Measurements from ENCODE around the gene RGS4. TPM values are rescaled to one million over a fixed set of nuclear protein-coding genes. Genes with fewer than 3 reads are reported as not detected.

The RGS4 gene
- polyA plus RNA-seq, 3 donors: not detected

DNA sequence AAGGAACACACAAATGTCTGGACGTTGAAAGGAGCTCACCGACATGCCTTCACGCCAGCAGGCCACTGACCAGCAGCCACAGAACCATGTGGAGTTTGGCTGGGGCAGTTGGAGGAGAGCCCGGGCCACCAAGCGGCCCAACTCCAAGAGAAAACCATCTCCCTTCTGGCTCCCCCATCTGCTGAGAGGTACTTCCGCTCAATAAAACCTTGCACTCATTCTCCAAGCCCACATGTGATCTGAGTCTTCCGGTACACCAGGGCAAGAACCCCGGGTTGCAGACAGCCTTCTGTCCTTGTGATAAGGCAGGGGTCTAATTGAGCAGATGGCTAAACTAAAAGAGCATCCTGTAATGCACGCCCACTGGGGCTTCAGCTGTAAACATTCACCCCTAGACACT is 24.4 kb downstream of the RGS4 start:
- Histone ChIP-seq H3K36me3 (replicated peaks in 1 of 2; ENCODE audit: control insufficient read depth in 1 of 2, insufficient read depth in 2 of 2, low read length in 2 of 2) (no peaks in the 10 kb centered on the region), H3K4me2 (replicated peaks; ENCODE audit: extremely low read depth, low read length, poor library complexity, severe bottlenecking) (no peak overlapping the region), H3K9ac (ENCODE audit: insufficient read depth, low read length, poor library complexity, severe bottlenecking) (no peak overlapping the region), H3K79me2 (ENCODE audit: insufficient read depth, low read length) (no peaks in the 10 kb centered on the region), H3K4me3 (replicated peaks in 1 of 3; ENCODE audit: low read depth in 2 of 3, low read length in 3 of 3) (no peak overlapping the region), H3K4me1 (ENCODE audit: control insufficient read depth in 1 of 2, insufficient read depth in 2 of 2, low read length in 2 of 2) (no peaks in the 10 kb centered on the region), H2AFZ (ENCODE audit: insufficient read depth, low read depth, low read length, poor library complexity, severe bottlenecking) (no peak overlapping the region), H3K27me3 (ENCODE audit: control insufficient read depth in 2 of 2, insufficient read depth in 2 of 2, low read length in 2 of 2) (no peaks in the 10 kb centered on the region), H3K27ac (ENCODE audit: low read depth in 1 of 2, low read length in 2 of 2) (no peak overlapping the region), H3K9me3 (replicated peaks in 1 of 2; ENCODE audit: control insufficient read depth in 1 of 2, insufficient read depth in 1 of 2, low read length in 2 of 2) (no peaks in the 10 kb centered on the region), H4K20me1 (ENCODE audit: insufficient read depth, low read length) (no peaks in the 10 kb centered on the region)
- peaks cover 0 to 5% (median 0%) of the 10 kb centered on the region in 3 donors for H3K27me3 Mint-ChIP-seq (ENCODE audit: low read depth in 3 of 3)
- intact Hi-C loops (cut with micrococcal nuclease): no loop called here
- H3K9me3 Mint-ChIP-seq: peaks cover 0 to 4% (median 0%) of the 10 kb centered on the region in 7 donors
- no peaks in the 10 kb centered on the region for H3K4me1 Mint-ChIP-seq
- WGBS (ENCODE audit: insufficient coverage): 97% methylated on average over 4 of the region's 9 CpGs
- H3K4me3 Mint-ChIP-seq: no peak overlapping the region
- DNase-seq: no peak
- no peak overlapping the region for H3K27ac Mint-ChIP-seq
- TF ChIP-seq, protein P1, sequence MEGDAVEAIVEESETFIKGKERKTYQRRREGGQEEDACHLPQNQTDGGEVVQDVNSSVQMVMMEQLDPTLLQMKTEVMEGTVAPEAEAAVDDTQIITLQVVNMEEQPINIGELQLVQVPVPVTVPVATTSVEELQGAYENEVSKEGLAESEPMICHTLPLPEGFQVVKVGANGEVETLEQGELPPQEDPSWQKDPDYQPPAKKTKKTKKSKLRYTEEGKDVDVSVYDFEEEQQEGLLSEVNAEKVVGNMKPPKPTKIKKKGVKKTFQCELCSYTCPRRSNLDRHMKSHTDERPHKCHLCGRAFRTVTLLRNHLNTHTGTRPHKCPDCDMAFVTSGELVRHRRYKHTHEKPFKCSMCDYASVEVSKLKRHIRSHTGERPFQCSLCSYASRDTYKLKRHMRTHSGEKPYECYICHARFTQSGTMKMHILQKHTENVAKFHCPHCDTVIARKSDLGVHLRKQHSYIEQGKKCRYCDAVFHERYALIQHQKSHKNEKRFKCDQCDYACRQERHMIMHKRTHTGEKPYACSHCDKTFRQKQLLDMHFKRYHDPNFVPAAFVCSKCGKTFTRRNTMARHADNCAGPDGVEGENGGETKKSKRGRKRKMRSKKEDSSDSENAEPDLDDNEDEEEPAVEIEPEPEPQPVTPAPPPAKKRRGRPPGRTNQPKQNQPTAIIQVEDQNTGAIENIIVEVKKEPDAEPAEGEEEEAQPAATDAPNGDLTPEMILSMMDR (IDR thresholded peaks at IDR 0.05): no peak
- H3K36me3 Mint-ChIP-seq: no peaks in the 10 kb centered on the region

DNA sequence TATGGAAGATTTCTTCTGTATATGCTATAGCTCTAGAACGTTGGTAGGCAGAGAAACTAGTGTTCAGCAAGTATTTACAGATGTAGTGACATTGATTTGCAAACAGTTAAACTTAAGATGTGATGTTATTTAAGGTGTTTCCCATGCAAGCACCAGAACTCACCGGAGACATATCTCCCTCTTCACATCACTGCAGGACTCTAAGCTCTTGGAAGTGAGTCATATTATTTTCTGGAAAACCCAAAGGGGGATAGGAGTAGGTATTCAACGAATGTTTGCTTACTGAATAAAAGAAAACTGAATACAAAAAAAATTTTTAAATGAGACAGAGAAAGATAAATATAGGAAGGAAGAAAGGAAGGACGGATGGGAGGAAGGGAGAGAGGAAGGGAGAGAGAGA is 25.0 kb downstream of the RGS4 start:
- DNase-seq: no peak
- intact Hi-C loops (cut with micrococcal nuclease): no loop called here
- Histone ChIP-seq H3K27ac (ENCODE audit: low read depth in 1 of 2, low read length in 2 of 2) (no peak overlapping the region), H3K79me2 (ENCODE audit: insufficient read depth, low read length) (no peaks in the 10 kb centered on the region), H3K4me3 (replicated peaks in 1 of 3; ENCODE audit: low read depth in 2 of 3, low read length in 3 of 3) (no peak overlapping the region), H2AFZ (ENCODE audit: insufficient read depth, low read depth, low read length, poor library complexity, severe bottlenecking) (no peak overlapping the region), H3K36me3 (replicated peaks in 1 of 2; ENCODE audit: control insufficient read depth in 1 of 2, insufficient read depth in 2 of 2, low read length in 2 of 2) (no peaks in the 10 kb centered on the region), H3K27me3 (ENCODE audit: control insufficient read depth in 2 of 2, insufficient read depth in 2 of 2, low read length in 2 of 2) (no peaks in the 10 kb centered on the region), H3K9me3 (replicated peaks in 1 of 2; ENCODE audit: control insufficient read depth in 1 of 2, insufficient read depth in 1 of 2, low read length in 2 of 2) (no peaks in the 10 kb centered on the region), H3K9ac (ENCODE audit: insufficient read depth, low read length, poor library complexity, severe bottlenecking) (no peak overlapping the region), H3K4me2 (replicated peaks; ENCODE audit: extremely low read depth, low read length, poor library complexity, severe bottlenecking) (no peak overlapping the region), H4K20me1 (ENCODE audit: insufficient read depth, low read length) (no peaks in the 10 kb centered on the region), H3K4me1 (ENCODE audit: control insufficient read depth in 1 of 2, insufficient read depth in 2 of 2, low read length in 2 of 2) (no peaks in the 10 kb centered on the region)
- Mint-ChIP-seq H3K4me3 (no peak overlapping the region), H3K4me1 (no peaks in the 10 kb centered on the region), H3K9me3 (peaks cover 0 to 4% (median 0%) of the 10 kb centered on the region in 7 donors), H3K36me3 (no peaks in the 10 kb centered on the region), H3K27me3 (ENCODE audit: low read depth in 3 of 3) (peaks cover 0 to 5% (median 0%) of the 10 kb centered on the region in 3 donors), H3K27ac (no peak overlapping the region)
- TF ChIP-seq, protein P1 (IDR thresholded peaks at IDR 0.05): no peak
- WGBS (ENCODE audit: insufficient coverage): no CpG with 5 or more reads among the region's 4 CpGs

Data from CD14-positive monocyte (primary cell).